IPS-18a (cell line): ENCODE data around the gene SLC22A2.

ENCODE experiments used
- H3K27ac ChIP-seq: one replicate; pipeline ENCODE4 v1.5.1; 2013; ENCODE audit warnings: low read length
- H3K27me3 ChIP-seq: one replicate; pipeline ENCODE4 v1.6.1; 2013; ENCODE audit warnings: mild to moderate bottlenecking, low read length; ENCODE audit not compliant: control insufficient read depth, insufficient read depth
- H3K36me3 ChIP-seq: one replicate; pipeline ENCODE4 v1.6.1; 2013; ENCODE audit warnings: low read depth, low read length; ENCODE audit not compliant: control insufficient read depth
- H3K4me1 ChIP-seq: one replicate; pipeline ENCODE4 v1.6.1; 2013; ENCODE audit warnings: low read depth, low read length; ENCODE audit not compliant: control insufficient read depth
- H3K4me3 ChIP-seq: one replicate; pipeline ENCODE4 v1.5.1; 2013; ENCODE audit warnings: low read length
- H3K9ac ChIP-seq: one replicate; pipeline ENCODE4 v1.6.1; 2013; ENCODE audit warnings: mild to moderate bottlenecking, low read length, moderate library complexity
- H3K9me3 ChIP-seq: one replicate; pipeline ENCODE4 v1.6.1; 2013; ENCODE audit warnings: low read depth, low read length; ENCODE audit not compliant: control insufficient read depth

Gene SLC22A2

GRCh38 chr6:160284575-160284974, 26.0 kb upstream of the SLC22A2 start:
- Histone ChIP-seq H3K27ac (no peak overlapping the region), H3K27me3 (no peaks in the 10 kb centered on the region), H3K36me3 (no peaks in the 10 kb centered on the region), H3K9me3 (peaks cover 9% of the 10 kb centered on the region), H3K9ac (no peak overlapping the region), H3K4me3 (no peak overlapping the region), H3K4me1 (no peaks in the 10 kb centered on the region)

GRCh38 chr6:160282444-160282843, 23.8 kb upstream of the SLC22A2 start:
- no peaks in the 10 kb centered on the region for H3K27me3 ChIP-seq
- H3K9me3 ChIP-seq = peaks cover 9% of the 10 kb centered on the region
- no peaks in the 10 kb centered on the region for H3K4me1 ChIP-seq
- no peak overlapping the region for H3K27ac ChIP-seq
- no peaks in the 10 kb centered on the region for H3K36me3 ChIP-seq
- no peak overlapping the region for H3K9ac ChIP-seq
- no peak overlapping the region for H3K4me3 ChIP-seq

- Histone ChIP-seq H3K27me3 (no peaks in the 10 kb centered on the region), H3K9me3 (peaks cover 5% of the 10 kb centered on the region), H3K36me3 (no peaks in the 10 kb centered on the region), H3K27ac (no peak overlapping the region), H3K4me3 (no peak overlapping the region), H3K4me1 (no peaks in the 10 kb centered on the region), H3K9ac (no peak overlapping the region)
These were observed 21.2 kb upstream of the SLC22A2 start for GRCh38 chr6:160279850-160280249.

GRCh38 chr6:160278786-160279310, 20.2 kb upstream of the SLC22A2 start:
- no peak overlapping the region for H3K27ac ChIP-seq
- H3K36me3 ChIP-seq = no peaks in the 10 kb centered on the region
- H3K4me3 ChIP-seq = no peak overlapping the region
- H3K9me3 ChIP-seq = no peaks in the 10 kb centered on the region
- H3K27me3 ChIP-seq = no peaks in the 10 kb centered on the region
- no peak overlapping the region for H3K9ac ChIP-seq
- H3K4me1 ChIP-seq = no peaks in the 10 kb centered on the region

- H3K9me3 ChIP-seq = no peaks in the 10 kb centered on the region
- H3K4me3 ChIP-seq = no peak overlapping the region
- no peak overlapping the region for H3K9ac ChIP-seq
- H3K36me3 ChIP-seq = no peaks in the 10 kb centered on the region
- H3K27me3 ChIP-seq = no peaks in the 10 kb centered on the region
- H3K27ac ChIP-seq = no peak overlapping the region
- H3K4me1 ChIP-seq = no peaks in the 10 kb centered on the region
These were observed 19.7 kb upstream of the SLC22A2 start for GRCh38 chr6:160278311-160278710.

GRCh38 chr6:160277546-160277945, 18.9 kb upstream of the SLC22A2 start:
- Histone ChIP-seq H3K9me3 (no peaks in the 10 kb centered on the region), H3K9ac (no peak overlapping the region), H3K4me1 (no peaks in the 10 kb centered on the region), H3K27me3 (no peaks in the 10 kb centered on the region), H3K27ac (no peak overlapping the region), H3K36me3 (no peaks in the 10 kb centered on the region), H3K4me3 (no peak overlapping the region)

- Histone ChIP-seq H3K9ac (no peak overlapping the region), H3K4me1 (no peaks in the 10 kb centered on the region), H3K4me3 (no peak overlapping the region), H3K36me3 (no peaks in the 10 kb centered on the region), H3K27ac (no peak overlapping the region), H3K9me3 (no peaks in the 10 kb centered on the region), H3K27me3 (no peaks in the 10 kb centered on the region)
These were observed 18.5 kb upstream of the SLC22A2 start for GRCh38 chr6:160277144-160277543.

- Histone ChIP-seq H3K4me1 (no peaks in the 10 kb centered on the region), H3K27me3 (no peaks in the 10 kb centered on the region), H3K9ac (no peak overlapping the region), H3K36me3 (no peaks in the 10 kb centered on the region), H3K9me3 (no peaks in the 10 kb centered on the region), H3K27ac (no peak overlapping the region), H3K4me3 (no peak overlapping the region)
These were observed 17.5 kb upstream of the SLC22A2 start for GRCh38 chr6:160276126-160276525.

- no peaks in the 10 kb centered on the region for H3K4me1 ChIP-seq
- H3K27me3 ChIP-seq = no peaks in the 10 kb centered on the region
- H3K4me3 ChIP-seq = no peak overlapping the region
- H3K9ac ChIP-seq = no peak overlapping the region
- H3K27ac ChIP-seq = no peak overlapping the region
- H3K9me3 ChIP-seq = no peaks in the 10 kb centered on the region
- no peaks in the 10 kb centered on the region for H3K36me3 ChIP-seq
These were observed 16.9 kb upstream of the SLC22A2 start for GRCh38 chr6:160275511-160276003.

GRCh38 chr6:160274871-160275510, 16.4 kb upstream of the SLC22A2 start:
- Histone ChIP-seq H3K4me1 (no peaks in the 10 kb centered on the region), H3K9me3 (no peaks in the 10 kb centered on the region), H3K4me3 (no peak overlapping the region), H3K27ac (no peak overlapping the region), H3K27me3 (no peaks in the 10 kb centered on the region), H3K9ac (no peak overlapping the region), H3K36me3 (no peaks in the 10 kb centered on the region)

GRCh38 chr6:160273750-160274149, 15.1 kb upstream of the SLC22A2 start:
- Histone ChIP-seq H3K36me3 (no peaks in the 10 kb centered on the region), H3K9ac (no peak overlapping the region), H3K27ac (no peak overlapping the region), H3K9me3 (no peaks in the 10 kb centered on the region), H3K4me1 (no peaks in the 10 kb centered on the region), H3K27me3 (no peaks in the 10 kb centered on the region), H3K4me3 (no peak overlapping the region)

GRCh38 chr6:160273196-160273595, 14.6 kb upstream of the SLC22A2 start:
- no peaks in the 10 kb centered on the region for H3K9me3 ChIP-seq
- no peaks in the 10 kb centered on the region for H3K27me3 ChIP-seq
- H3K4me1 ChIP-seq = no peaks in the 10 kb centered on the region
- H3K9ac ChIP-seq = no peak overlapping the region
- no peak overlapping the region for H3K4me3 ChIP-seq
- no peak overlapping the region for H3K27ac ChIP-seq
- no peaks in the 10 kb centered on the region for H3K36me3 ChIP-seq
